Stomach (tissue), 9 donors: ENCODE data around the gene RPS2. TPM values are rescaled to one million over a fixed set of nuclear protein-coding genes. Genes with fewer than 3 reads are reported as not detected.
A peak's percentile ranks its signal among the peaks of the same experiment; 100 is the strongest.

Experiments used
- DNase-seq, 2 donors: peaks; one replicate each; pipeline versions ENCODE4 v3.0.0 to v3.0.0-alpha.2; 2013 to 2019
- H3K27ac ChIP-seq, 5 donors: fragments of 200-600 bp in 4 of 5; sonication (generic) in 4 of 5; one replicate each; pipeline ENCODE4 v1.5.1; 2013 to 2019; ENCODE audit warnings: mild to moderate bottlenecking in 1 of 5, moderate library complexity in 1 of 5
- H3K27me3 ChIP-seq, 3 donors: fragments of 200-600 bp; sonication (generic); one replicate each; pipeline ENCODE4 v1.5.1; 2017 to 2019; ENCODE audit warnings: mixed run types in 1 of 3
- H3K36me3 ChIP-seq, 4 donors: fragments of 200-600 bp; sonication (generic); 1 replicate in 3 of 4; 2 replicates in 1 of 4; pipeline ENCODE4 v1.5.1; 2016 to 2019
- H3K4me1 ChIP-seq, 4 donors: fragments of 200-600 bp; sonication (generic); one replicate each; pipeline ENCODE4 v1.5.1; 2016 to 2019
- H3K4me3 ChIP-seq, 4 donors: fragments of 200-600 bp; sonication (generic) in 3 of 4; one replicate each; pipeline ENCODE4 v1.5.1; 2016 to 2019; ENCODE audit warnings: mild to moderate bottlenecking in 1 of 4
- H3K9me3 ChIP-seq, 4 donors: fragments of 200-600 bp; sonication (generic); one replicate each; pipeline ENCODE4 v1.5.1; 2016 to 2019
- EP300 ChIP-seq: sonication (generic); formaldehyde crosslinking; IDR thresholded peaks from one replicate; pipeline ENCODE4 v1.6.1; 2017; ENCODE audit warnings: antibody characterized with exemption
- POLR2A ChIP-seq, 4 donors: fragments of 450-650 bp; IDR thresholded peaks; one replicate each; pipeline ENCODE4 v1.6.1; 2016; ENCODE audit warnings: antibody characterized with exemption in 4 of 4, control low read depth in 2 of 4, mild to moderate bottlenecking in 1 of 4, moderate library complexity in 1 of 4
- POLR2AphosphoS5 ChIP-seq, 3 donors: sonication (generic); formaldehyde crosslinking; IDR thresholded peaks; one replicate each; pipeline ENCODE4 v1.6.1; 2016; ENCODE audit warnings: antibody characterized with exemption in 3 of 3
- WGBS, 5 donors: extraction: QIAGEN DNeasy Blood & Tissue Kit in 3 of 5; methylation state at CpG; one replicate each; pipeline versions ENCODE4 v1.1.5 to v1.1.7; 2013 to 2018; 5-methylcytosine and 5-hydroxymethylcytosine counted together
- intact Hi-C: fragments of 100-400 bp; cut with DNase I; formaldehyde crosslinking; loops from one replicate; pipeline ENCODE4 v1.15.1; 2023; ENCODE audit warnings: low total_unique reads
- polyA plus RNA-seq, 3 donors: library from polyadenylated mRNA; stranded (reverse); fragments of 200-250 nt; gene quantifications; one replicate each; pipeline ENCODE4 v1.2.3, GENCODE V29; 2013
- total RNA-seq, 5 donors: library from RNA; depleted of rRNA; stranded (reverse); fragments of >200 nt; gene quantifications; one replicate each; pipeline versions ENCODE4 v1.1.0 to v1.2.3, GENCODE V29; 2014 to 2016
- TF ChIP-seq, protein P1 (sequence below), 7 experiments: fragments of 450-650 bp in 4 of 7; fragments of 200-600 bp in 3 of 7; sonication (generic) in 3 of 7; IDR thresholded peaks; one replicate each; pipeline ENCODE4 v1.5.1; 2016 to 2019; ENCODE audit warnings: antibody characterized with exemption in 7 of 7, control low read depth in 2 of 7, mild to moderate bottlenecking in 1 of 7
- donor health status: healthy with polysubstance abuse.
- donor health status: Bipolar disorder and iron deficiency.
- donor health status: healthy.

RPS2 gene
- total and polyA plus RNA-seq, 8 donors, result 997 to 4,842 (median 2,511) TPM

DNA sequence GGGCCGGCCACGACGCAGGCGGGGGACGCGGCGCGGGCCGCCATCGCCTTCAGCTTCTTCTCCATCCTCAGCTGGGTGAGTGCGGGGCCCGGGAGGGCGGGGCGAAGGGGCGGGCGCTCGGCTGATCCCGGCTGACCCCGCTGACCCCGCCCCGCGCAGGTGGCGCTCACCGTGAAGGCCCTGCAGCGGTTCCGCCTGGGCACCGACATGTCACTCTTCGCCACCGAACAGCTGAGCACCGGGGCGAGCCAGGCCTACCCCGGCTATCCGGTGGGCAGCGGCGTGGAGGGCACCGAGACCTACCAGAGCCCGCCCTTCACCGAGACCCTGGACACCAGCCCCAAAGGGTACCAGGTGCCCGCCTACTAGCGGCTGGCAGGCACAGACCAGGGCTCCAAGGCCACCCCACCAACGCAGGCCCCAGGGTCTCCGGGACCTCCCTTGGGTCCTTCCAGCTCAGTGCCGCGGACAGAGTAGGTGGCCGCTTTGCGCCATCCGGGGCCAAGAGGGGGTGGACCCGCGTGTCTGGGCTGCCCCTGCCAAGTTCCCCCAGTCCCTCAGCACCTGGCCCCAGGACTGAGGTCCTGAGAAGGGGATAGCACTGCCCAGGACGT, 28.2 kb upstream of the RPS2 start:
- 53 to 61% (median 56%) methylated on average over 22 to 50 of the region's 50 CpGs for WGBS, 5 donors
- peak overlapping the region in 3 of 5 donors; percentile 70 to 73 (median 71) for H3K27ac ChIP-seq
- peaks cover 3 to 20% (median 13%) of the 10 kb centered on the region in 4 donors for H3K36me3 ChIP-seq
- H3K4me1 ChIP-seq, result peaks cover 27 to 48% (median 43%) of the 10 kb centered on the region in 4 donors
- intact Hi-C loops, result no loop called here
- DNase-seq, result no peak
- no peaks in the 10 kb centered on the region for H3K9me3 ChIP-seq
- peak overlapping the region in 2 of 4 donors; percentile 38 to 45 for H3K4me3 ChIP-seq
- H3K27me3 ChIP-seq, result peaks cover 7 to 53% (median 35%) of the 10 kb centered on the region in 3 donors
- TF ChIP-seq POLR2AphosphoS5 (IDR thresholded peaks at IDR 0.05), result no peak
- TF ChIP-seq POLR2A (IDR thresholded peaks at IDR 0.05), result no peak
- TF ChIP-seq, protein P1, sequence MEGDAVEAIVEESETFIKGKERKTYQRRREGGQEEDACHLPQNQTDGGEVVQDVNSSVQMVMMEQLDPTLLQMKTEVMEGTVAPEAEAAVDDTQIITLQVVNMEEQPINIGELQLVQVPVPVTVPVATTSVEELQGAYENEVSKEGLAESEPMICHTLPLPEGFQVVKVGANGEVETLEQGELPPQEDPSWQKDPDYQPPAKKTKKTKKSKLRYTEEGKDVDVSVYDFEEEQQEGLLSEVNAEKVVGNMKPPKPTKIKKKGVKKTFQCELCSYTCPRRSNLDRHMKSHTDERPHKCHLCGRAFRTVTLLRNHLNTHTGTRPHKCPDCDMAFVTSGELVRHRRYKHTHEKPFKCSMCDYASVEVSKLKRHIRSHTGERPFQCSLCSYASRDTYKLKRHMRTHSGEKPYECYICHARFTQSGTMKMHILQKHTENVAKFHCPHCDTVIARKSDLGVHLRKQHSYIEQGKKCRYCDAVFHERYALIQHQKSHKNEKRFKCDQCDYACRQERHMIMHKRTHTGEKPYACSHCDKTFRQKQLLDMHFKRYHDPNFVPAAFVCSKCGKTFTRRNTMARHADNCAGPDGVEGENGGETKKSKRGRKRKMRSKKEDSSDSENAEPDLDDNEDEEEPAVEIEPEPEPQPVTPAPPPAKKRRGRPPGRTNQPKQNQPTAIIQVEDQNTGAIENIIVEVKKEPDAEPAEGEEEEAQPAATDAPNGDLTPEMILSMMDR (IDR thresholded peaks at IDR 0.05), result no peak
- no peak for TF ChIP-seq EP300

DNA sequence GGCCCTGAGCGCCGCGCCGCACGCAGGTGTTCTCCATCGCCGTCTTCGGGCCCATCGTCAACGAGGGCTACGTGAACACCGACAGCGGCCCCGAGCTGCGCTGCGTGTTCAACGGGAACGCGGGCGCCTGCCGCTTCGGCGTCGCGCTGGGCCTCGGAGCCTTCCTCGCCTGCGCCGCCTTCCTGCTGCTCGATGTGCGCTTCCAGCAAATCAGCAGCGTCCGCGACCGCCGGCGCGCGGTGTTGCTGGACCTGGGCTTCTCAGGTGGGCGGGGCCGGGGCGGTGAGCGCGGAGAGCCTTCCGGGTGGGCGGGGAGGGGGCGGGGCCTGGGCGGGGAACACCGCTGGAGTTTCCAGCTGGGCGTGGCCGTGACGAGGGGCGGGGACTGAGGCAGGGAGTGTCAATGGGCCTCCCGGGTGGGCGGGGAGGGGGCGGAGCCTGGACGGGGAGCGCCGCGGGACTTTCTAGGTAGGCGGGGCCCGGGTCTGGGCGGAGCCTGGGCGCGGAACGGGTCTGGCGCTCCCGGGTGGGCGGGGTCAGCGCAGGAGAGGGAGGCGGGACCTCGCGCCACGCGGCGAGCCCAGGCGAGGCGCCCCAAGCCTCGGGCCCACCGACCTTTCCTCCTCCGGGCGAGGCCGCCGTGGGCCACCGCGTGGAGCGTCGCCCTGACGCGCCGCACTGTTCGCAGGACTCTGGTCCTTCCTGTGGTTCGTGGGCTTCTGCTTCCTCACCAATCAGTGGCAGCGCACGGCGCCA, 27.5 kb upstream of the RPS2 start:
- Histone ChIP-seq H3K4me1 (peaks cover 27 to 48% (median 43%) of the 10 kb centered on the region in 4 donors), H3K27me3 (peaks cover 7 to 53% (median 35%) of the 10 kb centered on the region in 3 donors), H3K4me3 (peak overlapping the region; percentile 38 to 45 (median 40)), H3K9me3 (no peaks in the 10 kb centered on the region), H3K27ac (peak overlapping the region; percentile 40 to 73 (median 70)), H3K36me3 (peaks cover 0 to 17% (median 9%) of the 10 kb centered on the region in 4 donors)
- peak; percentile 95 to 97 for DNase-seq
- intact Hi-C loops, result no loop called here
- 3 to 19% (median 9%) methylated on average over 33 to 93 of the region's 96 CpGs for WGBS, 5 donors
- no peak for TF ChIP-seq EP300
- peak in 2 of 3 donors; percentile 74 to 83 for TF ChIP-seq POLR2AphosphoS5 (IDR thresholded peaks at IDR 0.05)

DNA sequence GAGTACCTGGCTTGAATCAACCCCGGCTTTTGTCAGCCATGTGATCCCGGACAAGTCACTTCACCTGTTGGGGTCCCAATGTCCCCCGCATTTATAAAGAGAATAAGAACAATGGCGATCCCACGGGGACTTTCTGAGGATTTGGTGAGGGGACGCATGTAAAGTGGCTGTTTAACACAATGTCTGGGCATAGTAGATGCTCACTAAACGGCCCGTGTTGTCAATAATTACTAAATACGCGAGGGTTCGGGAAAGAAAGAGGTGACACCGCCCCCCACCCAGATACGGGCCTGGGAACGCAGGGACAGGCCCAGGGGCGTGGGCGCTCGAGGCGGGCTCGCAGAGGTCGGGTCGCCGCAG, 26.9 kb upstream of the RPS2 start:
- Histone ChIP-seq H3K36me3 (peaks cover 3 to 17% (median 9%) of the 10 kb centered on the region in 4 donors), H3K4me1 (peaks cover 27 to 44% (median 43%) of the 10 kb centered on the region in 4 donors), H3K4me3 (peak overlapping the region; percentile 38 to 45 (median 40)), H3K27ac (peak overlapping the region; percentile 40 to 73 (median 70)), H3K27me3 (peaks cover 7 to 53% (median 35%) of the 10 kb centered on the region in 3 donors), H3K9me3 (no peaks in the 10 kb centered on the region)
- WGBS, 5 donors, result 7 to 18% (median 18%) methylated on average over 10 to 22 of the region's 22 CpGs
- DNase-seq, result no peak
- TF ChIP-seq POLR2AphosphoS5 (IDR thresholded peaks at IDR 0.05) (no peak), EP300 (no peak), POLR2A (IDR thresholded peaks at IDR 0.05) (no peak)
- TF ChIP-seq, protein P1 (IDR thresholded peaks at IDR 0.05), result no peak
- intact Hi-C loops, result no loop called here

DNA sequence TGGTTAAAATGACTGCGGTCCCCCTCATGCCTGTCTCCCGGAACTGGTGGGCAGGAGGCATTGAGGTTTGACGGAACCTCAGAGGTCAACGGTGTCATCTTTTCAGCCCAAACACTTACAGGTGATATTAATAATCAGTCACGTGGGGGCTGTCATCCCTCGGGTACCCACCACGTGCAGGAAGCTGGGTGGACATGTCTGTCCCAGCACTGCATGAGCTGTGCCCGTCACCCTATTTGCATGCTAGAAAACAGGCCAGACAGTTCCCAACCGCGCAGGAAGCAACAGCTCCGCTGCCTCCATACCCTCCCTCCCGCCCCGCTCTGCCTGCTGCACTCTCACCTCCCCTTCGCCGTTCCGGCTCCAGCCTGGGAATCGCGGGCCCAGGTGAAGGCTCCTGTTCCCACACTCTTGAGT, 26.5 kb upstream of the RPS2 start:
- H3K9me3 ChIP-seq, result no peaks in the 10 kb centered on the region
- peaks cover 27 to 44% (median 42%) of the 10 kb centered on the region in 4 donors for H3K4me1 ChIP-seq
- H3K27me3 ChIP-seq, result peaks cover 7 to 53% (median 35%) of the 10 kb centered on the region in 3 donors
- WGBS, 5 donors, result 0 to 11% (median 9%) methylated on average over 3 to 18 of the region's 18 CpGs
- peak in 1 of 2 donors; percentile 51 for DNase-seq
- H3K4me3 ChIP-seq, result peak overlapping the region; percentile 30 to 45 (median 40)
- peak overlapping the region in 3 of 5 donors; percentile 70 to 73 (median 71) for H3K27ac ChIP-seq
- TF ChIP-seq EP300 (no peak), POLR2A (IDR thresholded peaks at IDR 0.05) (no peak), POLR2AphosphoS5 (IDR thresholded peaks at IDR 0.05) (peak in 1 of 3 donors; percentile 24)
- TF ChIP-seq, protein P1 (IDR thresholded peaks at IDR 0.05), result no peak
- intact Hi-C loops, result no loop called here
- peaks cover 7 to 17% (median 13%) of the 10 kb centered on the region in 4 donors for H3K36me3 ChIP-seq
